ENCODE data around the gene RAB3D.

DNA sequence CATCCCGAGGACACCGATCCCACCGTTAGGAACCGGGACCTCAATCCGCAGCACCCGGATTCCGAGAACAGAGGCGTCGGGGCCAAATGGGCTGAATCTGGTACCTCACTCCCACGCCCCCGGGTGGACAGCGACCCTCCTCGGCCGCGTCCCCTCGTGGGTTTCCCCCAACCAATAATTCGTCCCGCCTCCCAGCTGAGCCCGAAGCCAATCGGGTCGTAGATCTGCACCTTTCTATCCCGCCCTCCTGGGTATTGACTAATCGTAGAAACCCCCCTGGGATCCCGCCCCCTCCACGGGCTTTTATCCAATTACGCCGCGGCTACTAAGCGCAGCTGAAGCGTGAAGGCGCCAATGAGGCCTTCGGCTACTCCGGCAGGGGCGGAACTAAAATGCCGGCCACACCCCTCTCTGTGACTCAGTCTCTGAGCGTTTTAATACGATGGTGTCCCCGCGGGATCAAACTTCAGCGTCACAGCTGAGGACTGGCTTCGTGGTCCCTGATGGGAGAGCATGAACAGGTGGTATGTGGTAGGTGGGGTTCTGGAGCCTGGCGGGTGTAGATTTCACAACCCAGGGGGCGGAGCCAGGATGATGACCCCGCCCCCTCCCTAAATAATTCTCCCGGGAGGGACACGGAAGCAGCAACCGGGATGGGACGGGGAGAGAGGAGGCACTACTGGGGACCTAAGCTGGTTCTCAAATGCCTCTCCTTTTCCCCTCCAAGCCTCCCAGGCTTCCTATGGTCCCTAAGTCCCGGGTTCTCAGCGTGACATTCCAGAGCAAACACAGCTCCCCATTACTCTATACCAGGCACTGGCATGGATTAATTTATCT lies 6.9 kb upstream of the RAB3D start, which contains the start of the genes CCDC159 and TMEM205:
- TF ChIP-seq YY1 (IDR thresholded peaks at IDR 0.05; ENCODE audit: insufficient read depth, insufficient read length) (no peak), ZNF274 (IDR thresholded peaks at IDR 0.05; ENCODE audit: low read depth, low read length) (no peak), SUZ12 (IDR thresholded peaks at IDR 0.05; ENCODE audit: extremely low read depth, insufficient read depth, insufficient read length) (no peak)

Measured in NT2/D1 (cell line).